RCC 7860 (cell line): ENCODE results near the gene BSND.
"Not testable (repeated sequence)": the region's sequence is repeated elsewhere in the genome, so short reads cannot be mapped to it uniquely, and the experiment has no call there.

Source experiments
- DNase-seq: peaks from one replicate; pipeline ENCODE4 v3.0.0-alpha.2; 2015; ENCODE audit warnings: low spot score
- FAIRE-seq: peaks from 2 replicates; lab custom pipeline; 2012; peaks lifted over from hg19 to GRCh38; lab: Jason Lieb, UNC

The BSND gene

DNA sequence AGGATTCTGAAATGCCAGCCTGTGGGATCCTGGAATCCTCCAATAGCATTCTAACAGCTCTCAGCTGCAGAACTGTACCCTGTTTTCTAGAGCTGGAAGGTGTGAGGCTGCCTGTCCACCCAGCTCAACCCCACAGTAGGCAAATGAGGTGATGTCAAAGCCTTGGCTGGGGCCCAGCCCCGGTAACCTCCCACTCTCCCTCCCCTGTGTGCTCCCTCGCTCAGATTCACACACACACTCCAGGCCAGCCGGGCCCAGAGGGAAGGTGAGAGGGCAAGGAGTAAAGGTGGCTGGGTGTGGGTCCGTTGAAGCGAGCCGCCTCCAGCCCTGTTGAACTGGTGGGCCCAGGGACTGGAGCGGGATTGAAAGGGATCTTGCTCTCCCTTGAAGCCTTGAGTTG lies at the start of gene BSND:
TSS of gene BSND (plus strand) at position 257 of the 400 bp plus-strand sequence. CDS start 254 bp downstream, outside the sequence.
- DNase-seq (no peak), FAIRE-seq (no peak)

DNA sequence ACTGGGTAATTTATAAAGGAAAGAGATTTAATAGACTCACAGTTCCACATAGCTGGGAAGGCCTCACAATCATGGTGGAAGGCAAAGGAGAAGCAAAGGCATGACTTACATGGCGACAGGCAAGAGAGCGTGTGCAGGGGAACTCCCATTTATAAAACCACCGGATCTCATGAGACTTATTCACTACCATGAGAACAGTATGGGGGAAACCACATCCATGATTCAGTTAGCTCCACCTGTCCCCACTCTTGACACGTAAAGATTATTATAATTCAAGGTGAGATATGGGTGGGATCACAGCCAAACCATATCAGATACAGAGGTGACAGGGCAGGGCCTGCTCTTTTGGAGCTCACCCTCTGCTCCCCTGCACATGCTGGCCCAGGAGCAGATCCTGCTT lies 49.7 kb upstream of the BSND start:
- FAIRE-seq (no peak), DNase-seq (no peak)

DNA sequence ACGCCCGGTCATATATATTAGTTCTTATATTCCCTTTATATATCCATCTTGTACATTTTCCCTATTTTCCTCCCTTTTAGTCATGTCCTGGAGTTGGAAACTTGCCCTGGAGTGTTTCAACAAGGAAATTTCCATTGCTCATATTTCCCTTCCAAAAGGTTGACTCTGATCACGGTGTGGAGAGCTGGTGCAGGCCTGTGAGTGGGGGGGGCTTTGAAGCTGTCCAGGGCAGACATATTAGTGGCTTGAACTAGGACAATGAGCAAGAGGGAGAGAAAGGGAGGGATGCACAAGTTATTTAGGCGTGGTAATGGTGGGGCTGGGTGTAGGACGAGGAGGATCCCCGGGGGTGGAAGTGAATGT lies 48.7 kb upstream of the BSND start:
- DNase-seq (no peak), FAIRE-seq (no peak)

GRCh38 chr1:54950369-54951163 lies 48.2 kb upstream of the BSND start:
- FAIRE-seq, result peak; percentile 62
- DNase-seq, result peak; percentile 65

GRCh38 chr1:54951810-54952226 lies 46.9 kb upstream of the BSND start:
- FAIRE-seq (no peak), DNase-seq (no peak)

GRCh38 chr1:54952950-54953718 lies 45.6 kb upstream of the BSND start:
- DNase-seq, result peak; percentile 48
- peak; percentile 46 for FAIRE-seq

- DNase-seq, result no peak
- no peak for FAIRE-seq
Measured at GRCh38 chr1:54953846-54954245, 44.9 kb upstream of the BSND start.

GRCh38 chr1:54955359-54955758 lies 43.4 kb upstream of the BSND start:
- DNase-seq, result peak; percentile 42
- no peak for FAIRE-seq

- DNase-seq (no peak), FAIRE-seq (no peak)
Measured at GRCh38 chr1:54956726-54957125, 42.0 kb upstream of the BSND start.

GRCh38 chr1:54959241-54959640 lies 39.5 kb upstream of the BSND start:
- DNase-seq, result no peak
- no peak for FAIRE-seq

GRCh38 chr1:54962612-54963395 lies 35.9 kb upstream of the BSND start:
- FAIRE-seq (no peak), DNase-seq (no peak)

DNA sequence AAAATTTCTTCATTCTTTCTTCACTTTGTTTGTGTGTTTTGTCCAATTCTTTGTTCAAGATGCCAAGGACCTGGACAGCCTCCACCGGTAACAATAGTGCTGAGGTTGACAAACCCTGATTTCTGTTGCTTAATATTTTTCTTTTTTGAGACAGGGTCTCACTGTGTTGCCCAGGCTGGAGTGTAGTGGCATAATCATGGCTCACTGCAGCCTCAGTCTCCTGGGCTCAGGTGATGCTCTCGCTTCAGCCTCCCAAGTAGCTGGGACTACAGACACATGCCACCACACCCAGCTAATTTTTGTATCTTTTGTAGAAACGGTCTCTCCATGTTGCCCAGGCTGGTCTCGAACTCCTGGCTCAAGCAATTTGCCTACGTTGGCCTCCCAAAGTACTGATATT lies 34.9 kb upstream of the BSND start:
- DNase-seq, FAIRE-seq: not testable (repeated sequence)

- DNase-seq (peak; percentile 46), FAIRE-seq (no peak)
Measured at GRCh38 chr1:54965624-54966340, 33.0 kb upstream of the BSND start.

DNA sequence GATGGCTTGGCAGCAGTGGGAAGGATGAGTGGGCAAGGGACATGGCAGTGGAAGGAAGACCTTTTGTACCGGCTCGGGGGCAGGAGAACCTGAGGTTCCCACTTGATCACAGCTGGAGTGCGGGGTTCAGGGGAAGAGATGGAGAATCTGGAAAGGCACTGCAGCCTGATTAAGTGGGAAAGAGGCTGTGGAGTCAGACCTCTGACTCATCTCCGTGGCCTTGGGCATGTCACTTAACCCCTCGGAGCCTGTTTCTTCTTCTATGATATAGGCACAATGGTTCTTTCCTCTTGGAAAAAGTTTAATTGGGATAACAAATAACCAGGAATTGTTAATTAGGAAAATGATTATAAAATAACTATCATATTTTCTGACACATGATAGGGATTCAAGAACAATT lies 31.4 kb upstream of the BSND start:
- FAIRE-seq (peak; percentile 22), DNase-seq (no peak)

GRCh38 chr1:54968551-54968950 lies 30.2 kb upstream of the BSND start:
- DNase-seq (no peak), FAIRE-seq (no peak)

DNA sequence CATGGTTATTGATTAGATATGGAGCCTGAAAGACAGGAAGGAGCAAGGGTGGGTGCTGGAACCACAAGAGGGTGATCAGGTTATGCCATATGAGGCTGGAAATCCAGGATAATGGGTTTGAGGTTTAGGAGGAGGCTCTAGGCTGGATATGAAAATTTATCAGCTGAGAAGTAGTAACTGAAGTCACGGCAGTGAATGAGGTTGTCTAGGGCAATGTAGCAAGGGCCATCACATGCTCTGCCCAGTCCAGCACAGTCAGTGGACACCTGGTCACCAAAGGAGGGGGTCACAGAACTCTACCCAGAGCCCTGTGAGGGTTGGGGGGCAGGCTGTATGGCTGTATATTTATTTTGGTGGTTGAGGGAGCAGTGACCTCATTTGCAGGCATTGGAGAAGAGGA lies 28.9 kb upstream of the BSND start:
- FAIRE-seq (no peak), DNase-seq (no peak)

DNA sequence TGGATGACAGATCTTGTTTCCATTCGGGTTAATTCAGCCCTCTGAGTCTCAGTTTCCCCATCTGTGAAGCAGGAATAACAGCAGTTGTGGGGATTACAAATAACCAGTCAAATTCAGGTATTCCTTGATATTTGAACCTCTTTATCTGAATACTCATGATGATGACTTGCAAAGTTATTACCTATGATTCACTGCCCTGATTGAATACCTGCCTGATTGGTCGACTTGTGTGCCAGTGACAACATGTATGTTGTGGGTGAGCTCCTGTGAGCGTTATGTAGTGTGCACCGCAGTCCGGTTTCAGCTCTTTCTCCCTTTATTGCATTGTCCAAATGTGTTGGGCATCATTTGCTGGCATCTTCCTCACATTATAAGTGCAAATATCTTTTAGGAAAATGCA lies 27.8 kb upstream of the BSND start:
- DNase-seq (no peak), FAIRE-seq (no peak)

- FAIRE-seq (peak; percentile 67), DNase-seq (peak; percentile 51)
Measured at GRCh38 chr1:54971317-54971791, 27.4 kb upstream of the BSND start.

GRCh38 chr1:54972436-54972835 lies 26.3 kb upstream of the BSND start:
- no peak for DNase-seq
- no peak for FAIRE-seq

DNA sequence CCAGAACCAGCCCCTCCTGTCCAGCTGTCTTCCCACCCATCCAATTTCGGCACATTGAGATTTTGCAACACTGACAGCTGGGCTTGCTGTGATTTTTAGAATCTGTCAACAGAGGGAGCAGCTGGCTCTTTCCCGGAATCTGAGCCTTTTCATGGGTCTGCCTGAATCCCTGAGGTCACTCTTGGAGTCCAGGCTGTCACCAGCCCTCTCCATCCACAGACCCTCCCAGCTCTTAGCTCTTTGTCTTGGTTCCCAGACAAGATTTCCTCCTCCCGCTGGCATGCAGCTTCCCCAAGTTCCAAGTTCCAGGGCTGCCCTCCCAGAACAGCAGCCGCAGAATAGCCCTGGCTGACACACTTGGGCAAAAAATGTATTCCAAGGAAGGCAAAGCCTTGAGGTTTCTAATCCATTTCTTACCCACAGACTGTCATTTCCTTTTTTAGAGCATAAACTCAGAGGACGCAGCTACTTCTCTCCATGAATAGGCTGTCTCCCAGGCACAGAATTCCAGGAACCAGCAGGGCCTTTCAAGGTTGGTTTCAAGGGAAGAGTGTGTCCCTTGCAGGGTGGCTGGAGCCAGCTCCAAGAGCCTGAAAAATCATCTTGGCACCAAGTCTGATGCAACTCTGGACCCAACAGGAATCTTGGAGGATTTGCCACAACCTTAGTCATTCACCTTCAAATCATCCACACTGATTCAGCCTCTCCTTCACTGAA lies 25.4 kb upstream of the BSND start:
- FAIRE-seq (no peak), DNase-seq (no peak)
